ENCODE measurements around the gene RFX1.

RFX1 gene

GRCh38 chr19:13996928-13997630 is 9.0 kb downstream of the RFX1 start:
- DNase-seq (ENCODE audit: low spot score) (no peak), FAIRE-seq (no peak)

GRCh38 chr19:13995878-13996765 is 10.0 kb downstream of the RFX1 start:
- FAIRE-seq = no peak
- DNase-seq (ENCODE audit: low spot score) = no peak

- DNase-seq (ENCODE audit: low spot score) (no peak), FAIRE-seq (no peak)
Measured at GRCh38 chr19:13995017-13995728, 10.9 kb downstream of the RFX1 start.

GRCh38 chr19:13993590-13994300 is 12.4 kb downstream of the RFX1 start:
- FAIRE-seq (no peak), DNase-seq (ENCODE audit: low spot score) (no peak)

- DNase-seq (ENCODE audit: low spot score) = no peak
- no peak for FAIRE-seq
Measured at GRCh38 chr19:13992025-13992424, 14.1 kb downstream of the RFX1 start.

GRCh38 chr19:13990085-13990484 is 16.0 kb downstream of the RFX1 start:
- FAIRE-seq = no peak
- no peak for DNase-seq (ENCODE audit: low spot score)

- DNase-seq (ENCODE audit: low spot score) (no peak), FAIRE-seq (no peak)
Measured at GRCh38 chr19:13989487-13989886, 16.6 kb downstream of the RFX1 start.

GRCh38 chr19:13987101-13987890 is 18.8 kb downstream of the RFX1 start:
- no peak for DNase-seq (ENCODE audit: low spot score)
- no peak for FAIRE-seq

GRCh38 chr19:13986348-13986904 is 19.7 kb downstream of the RFX1 start:
- DNase-seq (ENCODE audit: low spot score) (no peak), FAIRE-seq (no peak)

- FAIRE-seq (no peak), DNase-seq (ENCODE audit: low spot score) (no peak)
Measured at GRCh38 chr19:13985771-13986347, 20.3 kb downstream of the RFX1 start.

GRCh38 chr19:13984875-13985741 is 21.0 kb downstream of the RFX1 start:
- DNase-seq (ENCODE audit: low spot score) (no peak), FAIRE-seq (no peak)

GRCh38 chr19:13984186-13984585 is 21.9 kb downstream of the RFX1 start:
- FAIRE-seq (no peak), DNase-seq (ENCODE audit: low spot score) (no peak)

GRCh38 chr19:13983213-13983889 is 22.8 kb downstream of the RFX1 start:
- no peak for FAIRE-seq
- DNase-seq (ENCODE audit: low spot score) = no peak

GRCh38 chr19:13982773-13983172 is 23.3 kb downstream of the RFX1 start:
- no peak for FAIRE-seq

GRCh38 chr19:13981988-13982501 is 24.1 kb downstream of the RFX1 start:
- DNase-seq (ENCODE audit: low spot score) = no peak
- no peak for FAIRE-seq

More at GRCh38 chr19:13982773-13983172, 23.3 kb downstream of the RFX1 start:
- no peak for DNase-seq (ENCODE audit: low spot score)

GRCh38 chr19:13981467-13981866 is 24.7 kb downstream of the RFX1 start:
- no peak for FAIRE-seq
- no peak for DNase-seq (ENCODE audit: low spot score)

- DNase-seq (ENCODE audit: low spot score) (no peak), FAIRE-seq (no peak)
Measured at GRCh38 chr19:13981021-13981420, 25.1 kb downstream of the RFX1 start.

GRCh38 chr19:13980340-13980739 is 25.8 kb downstream of the RFX1 start:
- FAIRE-seq (no peak), DNase-seq (ENCODE audit: low spot score) (no peak)
